CD4-positive, alpha-beta memory T cell (primary cell): ENCODE data around the gene AMOT. TPM values are rescaled to one million over a fixed set of nuclear protein-coding genes. Genes with fewer than 3 reads are reported as not detected.

Experiments used
- CTCF ChIA-PET: fragments of 350-600 bp; sonication (Branson Sonifier 250); formaldehyde crosslinking; loops from one replicate; lab custom pipeline; 2021; ENCODE audit warnings: inconsistent platforms; ENCODE audit not compliant: partially characterized antibody; lab: Charles Lee
- POLR2A ChIA-PET: fragments of 350-600 bp; sonication (Branson Sonifier 250); formaldehyde crosslinking; loops from one replicate; lab custom pipeline; 2021; ENCODE audit not compliant: partially characterized antibody; lab: Charles Lee
- DNase-seq, 5 donors: peaks; one replicate each; pipeline versions ENCODE4 v3.0.0 to v3.0.0-alpha.2; 2020 to 2022; ENCODE audit warnings: mixed read lengths in 1 of 5
- H3K27ac ChIP-seq: one replicate; pipeline ENCODE4 v1.7.0; 2013; ENCODE audit warnings: low read depth, low read length
- H3K27me3 ChIP-seq: 2 replicates; pipeline ENCODE4 v1.7.0; 2013; ENCODE audit warnings: mild to moderate bottlenecking, low read length, moderate library complexity; ENCODE audit not compliant: insufficient read depth
- H3K36me3 ChIP-seq: 2 replicates; pipeline ENCODE4 v1.7.0; 2013; ENCODE audit warnings: mild to moderate bottlenecking, low read length, moderate library complexity; ENCODE audit not compliant: insufficient read depth
- H3K4me1 ChIP-seq: 2 replicates; pipeline ENCODE4 v1.7.0; 2013; ENCODE audit warnings: mild to moderate bottlenecking, low read length, moderate library complexity; ENCODE audit not compliant: insufficient read depth
- H3K4me3 ChIP-seq, 2 donors: one replicate each; pipeline ENCODE4 v1.7.0; 2013; ENCODE audit warnings: low read length in 2 of 2, mild to moderate bottlenecking in 1 of 2
- H3K9me3 ChIP-seq, 2 donors: one replicate each; pipeline ENCODE4 v1.7.0; 2013; ENCODE audit warnings: low read length in 2 of 2, control low read depth in 1 of 2; ENCODE audit not compliant: control insufficient read depth in 1 of 2
- H3K27ac Mint-ChIP-seq, 7 donors: one replicate each; pipeline ENCODE4 v1.8.0; 2020 to 2021; ENCODE audit warnings: mixed read lengths in 7 of 7, mild to moderate bottlenecking in 6 of 7, inconsistent platforms in 3 of 7, moderate library complexity in 3 of 7
- H3K27me3 Mint-ChIP-seq, 2 donors: one replicate each; pipeline ENCODE4 v1.8.0; 2020 to 2021; ENCODE audit warnings: mixed read lengths in 2 of 2
- H3K36me3 Mint-ChIP-seq, 2 donors: one replicate each; pipeline ENCODE4 v1.8.0; 2020 to 2021; ENCODE audit warnings: mixed read lengths in 2 of 2, inconsistent platforms in 1 of 2, mild to moderate bottlenecking in 1 of 2
- H3K4me1 Mint-ChIP-seq, 4 donors: one replicate each; pipeline ENCODE4 v1.8.0; 2020 to 2021; ENCODE audit warnings: mixed read lengths in 4 of 4, mild to moderate bottlenecking in 1 of 4
- H3K4me3 Mint-ChIP-seq, 8 donors: one replicate each; pipeline ENCODE4 v1.8.0; 2020 to 2021; ENCODE audit warnings: mixed read lengths in 8 of 8, mild to moderate bottlenecking in 7 of 8, moderate library complexity in 6 of 8, inconsistent platforms in 3 of 8
- H3K9me3 Mint-ChIP-seq, 8 donors: one replicate each; pipeline ENCODE4 v1.8.0; 2020 to 2021; ENCODE audit warnings: mixed read lengths in 8 of 8, mild to moderate bottlenecking in 5 of 8, inconsistent platforms in 3 of 8, moderate library complexity in 1 of 8
- intact Hi-C: fragments of 100-400 bp; cut with micrococcal nuclease; formaldehyde crosslinking; loops from one replicate; pipeline ENCODE4 v1.15.1; 2023
- polyA plus RNA-seq, 2 donors: library from polyadenylated mRNA; unstranded; fragments of 300-500 nt; fragmentation: Illumina TruSeq; gene quantifications; one replicate each; pipeline ENCODE4 v1.2.3, GENCODE V29; 2021
- total RNA-seq, 2 experiments: library from RNA; stranded (reverse); gene quantifications; one replicate each; pipeline ENCODE4 v1.2.3, GENCODE V29; 2021

AMOT gene
- total and polyA plus RNA-seq, 4 experiments from 2014 or later, result 0.52 to 4.4 (median 3.5) TPM

DNA sequence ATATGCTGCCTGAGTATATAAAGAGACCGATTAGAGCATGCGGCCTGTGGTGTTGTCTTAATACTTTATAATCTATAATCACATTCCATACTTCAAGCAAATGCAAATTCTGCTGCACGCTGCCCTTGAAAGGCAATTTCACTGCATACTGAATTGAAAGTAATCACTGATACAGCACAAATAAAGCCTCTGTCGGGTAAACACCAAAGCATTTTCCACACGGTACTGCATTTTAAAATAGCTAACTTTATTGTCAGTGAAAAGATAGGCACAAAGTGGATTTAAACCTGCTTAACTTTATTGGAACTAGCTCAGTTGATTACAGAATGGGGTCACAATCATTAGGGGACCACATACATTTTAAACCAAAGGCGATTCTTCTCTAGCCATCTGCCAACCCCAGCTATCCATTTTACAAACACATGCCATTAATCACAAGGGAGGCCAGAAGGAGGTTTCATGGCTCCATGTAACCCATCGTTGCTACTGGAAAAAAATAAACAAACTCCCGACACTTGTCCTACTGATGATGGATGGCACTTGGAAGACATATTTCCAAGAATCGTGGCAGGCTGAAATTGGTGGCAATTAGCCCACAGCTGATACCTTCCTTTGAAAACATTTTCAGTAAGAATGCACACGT, 65.9 kb downstream of the AMOT start:
- no peaks in the 10 kb centered on the region for H3K9me3 ChIP-seq
- Mint-ChIP-seq H3K9me3 (no peaks in the 10 kb centered on the region), H3K4me3 (no peak overlapping the region), H3K4me1 (peaks cover 0 to 3% (median 0%) of the 10 kb centered on the region in 4 donors), H3K27me3 (no peaks in the 10 kb centered on the region), H3K27ac (no peak overlapping the region), H3K36me3 (peaks cover 0 to 3% of the 10 kb centered on the region in 2 donors)
- intact Hi-C loops, result no loop called here
- ChIA-PET POLR2A (no interaction called here), CTCF (no interaction called here)
- no peak overlapping the region for H3K27ac ChIP-seq
- no peak overlapping the region for H3K4me3 ChIP-seq
- no peaks in the 10 kb centered on the region for H3K4me1 ChIP-seq
- H3K27me3 ChIP-seq, result no peaks in the 10 kb centered on the region
- H3K36me3 ChIP-seq, result no peaks in the 10 kb centered on the region
- DNase-seq, result no peak

GRCh38 chrX:112774142-112774541, 66.5 kb downstream of the AMOT start:
- Histone ChIP-seq H3K4me1 (no peaks in the 10 kb centered on the region), H3K9me3 (no peaks in the 10 kb centered on the region), H3K27me3 (no peaks in the 10 kb centered on the region), H3K36me3 (no peaks in the 10 kb centered on the region), H3K4me3 (no peak overlapping the region), H3K27ac (no peak overlapping the region)
- ChIA-PET CTCF (no interaction called here), POLR2A (no interaction called here)
- Mint-ChIP-seq H3K4me1 (peaks cover 0 to 3% (median 0%) of the 10 kb centered on the region in 4 donors), H3K4me3 (no peak overlapping the region), H3K27ac (no peak overlapping the region), H3K27me3 (no peaks in the 10 kb centered on the region), H3K36me3 (peaks cover 0 to 3% of the 10 kb centered on the region in 2 donors), H3K9me3 (no peaks in the 10 kb centered on the region)
- no peak for DNase-seq
- intact Hi-C loops, result no loop called here

DNA sequence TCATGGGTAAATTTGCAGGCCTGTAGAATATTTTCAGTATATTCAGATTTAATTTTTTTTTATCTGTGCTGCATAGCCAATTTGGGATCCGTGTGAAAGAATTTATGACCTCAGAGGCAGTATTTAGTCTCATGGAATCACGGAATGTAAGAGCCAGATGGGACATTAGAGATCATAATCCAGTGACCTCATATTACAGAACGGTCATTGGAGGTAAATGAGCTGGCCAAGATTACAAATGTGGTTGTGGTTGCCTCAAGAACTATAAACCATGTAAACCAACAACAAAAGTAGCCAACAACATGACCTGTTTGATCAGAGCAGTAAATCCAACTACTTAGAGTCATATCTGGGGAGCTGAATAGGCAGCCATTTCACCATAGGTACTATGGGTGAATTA, 71.6 kb downstream of the AMOT start:
- POLR2A ChIA-PET, result no interaction called here
- H3K4me3 Mint-ChIP-seq, result no peak overlapping the region
- intact Hi-C loops, result no loop called here
- H3K36me3 Mint-ChIP-seq, result no peaks in the 10 kb centered on the region
- H3K27ac Mint-ChIP-seq, result no peak overlapping the region
- Histone ChIP-seq H3K27me3 (no peaks in the 10 kb centered on the region), H3K9me3 (no peaks in the 10 kb centered on the region), H3K4me3 (no peak overlapping the region), H3K4me1 (no peaks in the 10 kb centered on the region), H3K27ac (no peak overlapping the region), H3K36me3 (no peaks in the 10 kb centered on the region)
- peaks cover 0 to 1% of the 10 kb centered on the region in 2 donors for H3K27me3 Mint-ChIP-seq
- no peaks in the 10 kb centered on the region for H3K9me3 Mint-ChIP-seq
- CTCF ChIA-PET, result no interaction called here
- DNase-seq, result no peak
- H3K4me1 Mint-ChIP-seq, result peaks cover 0 to 3% (median 0%) of the 10 kb centered on the region in 4 donors

DNA sequence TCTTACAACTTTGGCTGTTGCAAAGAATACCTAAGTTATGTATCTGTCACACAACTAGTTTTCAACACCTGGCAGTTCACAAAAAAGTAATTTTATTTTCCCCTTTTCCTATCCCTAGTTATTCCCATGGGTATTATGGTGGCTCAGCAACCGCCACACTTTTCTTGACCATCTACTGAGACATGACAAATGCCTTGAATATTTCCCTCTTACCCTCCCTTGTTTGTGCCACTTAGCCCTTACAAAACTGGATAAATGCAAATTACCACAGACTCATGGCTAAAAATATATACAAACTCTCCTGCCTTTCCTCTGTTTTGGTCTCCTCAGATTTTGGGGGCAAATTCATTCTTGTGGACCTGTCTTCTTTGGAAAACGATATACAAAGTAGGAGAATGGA, 72.1 kb downstream of the AMOT start:
- Histone ChIP-seq H3K9me3 (no peaks in the 10 kb centered on the region), H3K36me3 (no peaks in the 10 kb centered on the region), H3K27me3 (no peaks in the 10 kb centered on the region), H3K27ac (no peak overlapping the region), H3K4me1 (no peaks in the 10 kb centered on the region), H3K4me3 (no peak overlapping the region)
- Mint-ChIP-seq H3K27ac (no peak overlapping the region), H3K9me3 (no peaks in the 10 kb centered on the region), H3K36me3 (no peaks in the 10 kb centered on the region), H3K27me3 (peaks cover 0 to 1% of the 10 kb centered on the region in 2 donors), H3K4me1 (peaks cover 0 to 3% (median 0%) of the 10 kb centered on the region in 4 donors), H3K4me3 (no peak overlapping the region)
- POLR2A ChIA-PET, result no interaction called here
- intact Hi-C loops, result no loop called here
- DNase-seq, result no peak
- CTCF ChIA-PET, result no interaction called here

DNA sequence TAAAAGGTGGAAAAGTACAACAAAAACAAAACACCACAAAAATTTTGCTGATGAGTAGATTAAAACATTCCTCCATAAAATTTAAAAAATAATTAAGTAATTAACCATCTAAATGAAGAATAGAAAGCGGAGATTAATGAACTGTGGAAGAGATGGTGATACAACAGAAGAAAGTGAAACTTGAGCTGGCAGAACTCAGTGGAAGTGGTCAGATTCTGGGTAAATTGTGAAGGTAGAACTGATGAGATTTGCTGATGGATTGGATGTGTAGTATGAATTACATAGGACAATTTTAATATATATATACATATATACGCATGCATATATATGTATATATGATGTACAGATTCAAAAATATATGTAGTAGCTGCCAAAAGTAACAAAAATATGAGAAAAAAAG, 73.9 kb downstream of the AMOT start:
- Histone ChIP-seq H3K27me3 (no peaks in the 10 kb centered on the region), H3K36me3 (no peaks in the 10 kb centered on the region), H3K27ac (no peak overlapping the region), H3K4me3 (no peak overlapping the region), H3K4me1 (no peaks in the 10 kb centered on the region), H3K9me3 (no peaks in the 10 kb centered on the region)
- no peaks in the 10 kb centered on the region for H3K36me3 Mint-ChIP-seq
- H3K27ac Mint-ChIP-seq, result no peak overlapping the region
- H3K4me1 Mint-ChIP-seq, result peaks cover 0 to 3% (median 0%) of the 10 kb centered on the region in 4 donors
- DNase-seq, result no peak
- intact Hi-C loops, result no loop called here
- H3K4me3 Mint-ChIP-seq, result no peak overlapping the region
- peaks cover 0 to 1% of the 10 kb centered on the region in 2 donors for H3K27me3 Mint-ChIP-seq
- peaks cover 0 to 3% (median 0%) of the 10 kb centered on the region in 8 donors for H3K9me3 Mint-ChIP-seq
- CTCF ChIA-PET, result no interaction called here
- POLR2A ChIA-PET, result no interaction called here

- no peak for DNase-seq
- intact Hi-C loops, result no loop called here
Measured at GRCh38 chrX:112761242-112762207, 79.1 kb downstream of the AMOT start.

DNA sequence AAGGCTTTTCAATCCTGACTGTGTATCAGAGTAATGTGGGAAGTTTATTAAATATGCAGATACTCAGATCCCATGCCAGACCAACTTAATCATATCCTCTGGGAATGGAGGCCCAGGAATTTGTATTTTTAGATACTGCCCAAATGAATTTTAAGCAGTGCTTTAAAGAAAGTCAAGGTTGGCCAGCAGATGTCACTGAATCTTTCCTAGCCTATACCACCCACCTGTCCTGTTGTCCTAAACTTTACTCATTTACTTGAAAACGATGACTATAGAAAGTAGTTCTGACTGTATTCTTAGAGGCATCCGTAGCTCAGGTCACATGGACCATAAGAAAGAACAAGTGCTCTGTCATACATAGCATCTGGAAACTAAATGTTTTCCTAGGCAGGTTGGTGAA, 79.9 kb downstream of the AMOT start:
- Mint-ChIP-seq H3K36me3 (no peaks in the 10 kb centered on the region), H3K27me3 (peaks cover 0 to 2% of the 10 kb centered on the region in 2 donors), H3K27ac (no peak overlapping the region), H3K4me1 (no peaks in the 10 kb centered on the region), H3K4me3 (no peak overlapping the region), H3K9me3 (peaks cover 0 to 3% (median 0%) of the 10 kb centered on the region in 8 donors)
- Histone ChIP-seq H3K4me1 (no peaks in the 10 kb centered on the region), H3K27me3 (no peaks in the 10 kb centered on the region), H3K36me3 (no peaks in the 10 kb centered on the region), H3K4me3 (no peak overlapping the region), H3K9me3 (no peaks in the 10 kb centered on the region), H3K27ac (no peak overlapping the region)
- POLR2A ChIA-PET, result no interaction called here
- CTCF ChIA-PET, result no interaction called here
- DNase-seq, result no peak
- intact Hi-C loops, result no loop called here

More at GRCh38 chrX:112761242-112762207, 79.1 kb downstream of the AMOT start:
- H3K27me3 Mint-ChIP-seq, result peaks cover 0 to 2% of the 10 kb centered on the region in 2 donors
- no peaks in the 10 kb centered on the region for H3K4me1 Mint-ChIP-seq
- Histone ChIP-seq H3K9me3 (no peaks in the 10 kb centered on the region), H3K4me1 (no peaks in the 10 kb centered on the region), H3K4me3 (no peak overlapping the region), H3K27me3 (no peaks in the 10 kb centered on the region), H3K27ac (no peak overlapping the region), H3K36me3 (no peaks in the 10 kb centered on the region)
- ChIA-PET POLR2A (no interaction called here), CTCF (no interaction called here)
- peaks cover 0 to 3% (median 0%) of the 10 kb centered on the region in 8 donors for H3K9me3 Mint-ChIP-seq
- H3K4me3 Mint-ChIP-seq, result no peak overlapping the region
- no peaks in the 10 kb centered on the region for H3K36me3 Mint-ChIP-seq
- no peak overlapping the region for H3K27ac Mint-ChIP-seq
